ENCODE data around the gene CNTRL. TPM values are rescaled to one million over a fixed set of nuclear protein-coding genes. Genes with fewer than 3 reads are reported as not detected.
A peak's percentile ranks its signal among the peaks of the same experiment; 100 is the strongest.
"Not testable (repeated sequence)": the region's sequence is repeated elsewhere in the genome, so short reads cannot be mapped to it uniquely, and the experiment has no call there.

The CNTRL gene
- total RNA-seq, 3 donors from 2014 or later = 45.4 to 48.6 (median 46.5) TPM

- H3K27me3 Mint-ChIP-seq (ENCODE audit: low read depth) = no peaks in the 10 kb centered on the region
- peaks cover 55% of the 10 kb centered on the region for H3K36me3 Mint-ChIP-seq (ENCODE audit: insufficient read depth)
- DNase-seq (no peak), ATAC-seq (no peak)
- peaks cover 19% of the 10 kb centered on the region for H3K4me1 Mint-ChIP-seq (ENCODE audit: low read depth)
- H3K4me3 Mint-ChIP-seq = no peak overlapping the region
- H3K9me3 Mint-ChIP-seq = no peaks in the 10 kb centered on the region
These were observed 85.3 kb downstream of the CNTRL start for GRCh38 chr9:121160025-121160424.

- H3K27me3 Mint-ChIP-seq (ENCODE audit: low read depth) = no peaks in the 10 kb centered on the region
- no peaks in the 10 kb centered on the region for H3K9me3 Mint-ChIP-seq
- no peak for DNase-seq
- ATAC-seq = no peak
- H3K36me3 Mint-ChIP-seq (ENCODE audit: insufficient read depth) = peaks cover 53% of the 10 kb centered on the region
- peaks cover 22% of the 10 kb centered on the region for H3K4me1 Mint-ChIP-seq (ENCODE audit: low read depth)
- H3K4me3 Mint-ChIP-seq = no peak overlapping the region
These were observed 93.3 kb downstream of the CNTRL start for GRCh38 chr9:121168052-121168451.

GRCh38 chr9:121169094-121169601, 94.4 kb downstream of the CNTRL start:
- H3K36me3 Mint-ChIP-seq (ENCODE audit: insufficient read depth) = peaks cover 57% of the 10 kb centered on the region
- H3K4me1 Mint-ChIP-seq (ENCODE audit: low read depth) = peaks cover 22% of the 10 kb centered on the region
- DNase-seq (no peak), ATAC-seq (peak; percentile 73 to 78)
- no peak overlapping the region for H3K4me3 Mint-ChIP-seq
- H3K27me3 Mint-ChIP-seq (ENCODE audit: low read depth) = no peaks in the 10 kb centered on the region
- H3K9me3 Mint-ChIP-seq = no peaks in the 10 kb centered on the region

- no peak for ATAC-seq
- H3K4me1 Mint-ChIP-seq (ENCODE audit: low read depth) = peaks cover 22% of the 10 kb centered on the region
- H3K27me3 Mint-ChIP-seq (ENCODE audit: low read depth) = no peaks in the 10 kb centered on the region
- H3K4me3 Mint-ChIP-seq = no peak overlapping the region
- DNase-seq = no peak
- H3K36me3 Mint-ChIP-seq (ENCODE audit: insufficient read depth) = peaks cover 64% of the 10 kb centered on the region
- no peaks in the 10 kb centered on the region for H3K9me3 Mint-ChIP-seq
These were observed 96.5 kb downstream of the CNTRL start for GRCh38 chr9:121171236-121171635.

- Mint-ChIP-seq H3K27me3 (ENCODE audit: low read depth) (no peaks in the 10 kb centered on the region), H3K9me3 (no peaks in the 10 kb centered on the region), H3K4me1 (ENCODE audit: low read depth) (peaks cover 16% of the 10 kb centered on the region), H3K36me3 (ENCODE audit: insufficient read depth) (peaks cover 65% of the 10 kb centered on the region), H3K4me3 (no peak overlapping the region)
- DNase-seq (no peak), ATAC-seq (no peak)
These were observed 98.2 kb downstream of the CNTRL start for GRCh38 chr9:121172726-121173487.

- Mint-ChIP-seq H3K9me3 (no peaks in the 10 kb centered on the region), H3K4me1 (ENCODE audit: low read depth) (peaks cover 10% of the 10 kb centered on the region), H3K4me3 (no peak overlapping the region), H3K27me3 (ENCODE audit: low read depth) (no peaks in the 10 kb centered on the region), H3K36me3 (ENCODE audit: insufficient read depth) (peaks cover 63% of the 10 kb centered on the region)
- no peak for DNase-seq
- ATAC-seq = no peak
These were observed 98.7 kb downstream of the CNTRL start for GRCh38 chr9:121173501-121173900.

GRCh38 chr9:121178676-121179372, 104.1 kb downstream of the CNTRL start:
- DNase-seq (no peak), ATAC-seq (no peak)
- peaks cover 12% of the 10 kb centered on the region for H3K4me1 Mint-ChIP-seq (ENCODE audit: low read depth)
- H3K9me3 Mint-ChIP-seq = no peaks in the 10 kb centered on the region
- H3K4me3 Mint-ChIP-seq = no peak overlapping the region
- peaks cover 44% of the 10 kb centered on the region for H3K36me3 Mint-ChIP-seq (ENCODE audit: insufficient read depth)
- H3K27me3 Mint-ChIP-seq (ENCODE audit: low read depth) = no peaks in the 10 kb centered on the region

- not testable (repeated sequence) for H3K9me3 Mint-ChIP-seq; DNase-seq; H3K27me3 Mint-ChIP-seq (ENCODE audit: low read depth); H3K4me3 Mint-ChIP-seq; ATAC-seq
- peaks cover 41% of the 10 kb centered on the region for H3K36me3 Mint-ChIP-seq (ENCODE audit: insufficient read depth)
- peaks cover 16% of the 10 kb centered on the region for H3K4me1 Mint-ChIP-seq (ENCODE audit: low read depth)
These were observed 104.6 kb downstream of the CNTRL start for GRCh38 chr9:121179373-121179721.

GRCh38 chr9:121179930-121180681, 105.4 kb downstream of the CNTRL start:
- Mint-ChIP-seq H3K27me3 (ENCODE audit: low read depth) (no peaks in the 10 kb centered on the region), H3K9me3 (no peaks in the 10 kb centered on the region), H3K36me3 (ENCODE audit: insufficient read depth) (peaks cover 37% of the 10 kb centered on the region), H3K4me1 (ENCODE audit: low read depth) (peaks cover 22% of the 10 kb centered on the region), H3K4me3 (no peak overlapping the region)
- ATAC-seq = no peak
- DNase-seq = no peak

GRCh38 chr9:121182101-121182836, 107.5 kb downstream of the CNTRL start:
- H3K27me3 Mint-ChIP-seq (ENCODE audit: low read depth) = no peaks in the 10 kb centered on the region
- H3K9me3 Mint-ChIP-seq = no peaks in the 10 kb centered on the region
- H3K4me1 Mint-ChIP-seq (ENCODE audit: low read depth) = peaks cover 40% of the 10 kb centered on the region
- DNase-seq = no peak
- no peak for ATAC-seq
- peaks cover 41% of the 10 kb centered on the region for H3K36me3 Mint-ChIP-seq (ENCODE audit: insufficient read depth)
- H3K4me3 Mint-ChIP-seq = no peak overlapping the region

GRCh38 chr9:121182989-121183388, 108.2 kb downstream of the CNTRL start:
- Mint-ChIP-seq H3K4me1 (ENCODE audit: low read depth) (peaks cover 47% of the 10 kb centered on the region), H3K4me3 (no peak overlapping the region), H3K9me3 (no peaks in the 10 kb centered on the region), H3K36me3 (ENCODE audit: insufficient read depth) (peaks cover 36% of the 10 kb centered on the region), H3K27me3 (ENCODE audit: low read depth) (no peaks in the 10 kb centered on the region)
- DNase-seq (no peak), ATAC-seq (no peak)

GRCh38 chr9:121183666-121184423, 109.1 kb downstream of the CNTRL start:
- Mint-ChIP-seq H3K36me3 (ENCODE audit: insufficient read depth) (peaks cover 34% of the 10 kb centered on the region), H3K9me3 (no peaks in the 10 kb centered on the region), H3K27me3 (ENCODE audit: low read depth) (no peaks in the 10 kb centered on the region), H3K4me3 (no peak overlapping the region), H3K4me1 (ENCODE audit: low read depth) (peaks cover 51% of the 10 kb centered on the region)
- no peak for ATAC-seq
- DNase-seq = no peak

GRCh38 chr9:121184463-121184862, 109.7 kb downstream of the CNTRL start:
- Mint-ChIP-seq H3K36me3 (ENCODE audit: insufficient read depth) (peaks cover 36% of the 10 kb centered on the region), H3K27me3 (ENCODE audit: low read depth) (no peaks in the 10 kb centered on the region), H3K4me3 (no peak overlapping the region), H3K4me1 (ENCODE audit: low read depth) (peaks cover 57% of the 10 kb centered on the region), H3K9me3 (no peaks in the 10 kb centered on the region)
- no peak for DNase-seq
- no peak for ATAC-seq
